ENCODE results near the gene GPR32. TPM values are rescaled to one million over a fixed set of nuclear protein-coding genes. Genes with fewer than 3 reads are reported as not detected.
"Not testable (repeated sequence)": the region's sequence is repeated elsewhere in the genome, so short reads cannot be mapped to it uniquely, and the experiment has no call there.

GPR32 gene
- total and polyA plus RNA-seq, 2 donors (not counting 1 experiment from before 2014, with no cell fraction given): not detected

DNA sequence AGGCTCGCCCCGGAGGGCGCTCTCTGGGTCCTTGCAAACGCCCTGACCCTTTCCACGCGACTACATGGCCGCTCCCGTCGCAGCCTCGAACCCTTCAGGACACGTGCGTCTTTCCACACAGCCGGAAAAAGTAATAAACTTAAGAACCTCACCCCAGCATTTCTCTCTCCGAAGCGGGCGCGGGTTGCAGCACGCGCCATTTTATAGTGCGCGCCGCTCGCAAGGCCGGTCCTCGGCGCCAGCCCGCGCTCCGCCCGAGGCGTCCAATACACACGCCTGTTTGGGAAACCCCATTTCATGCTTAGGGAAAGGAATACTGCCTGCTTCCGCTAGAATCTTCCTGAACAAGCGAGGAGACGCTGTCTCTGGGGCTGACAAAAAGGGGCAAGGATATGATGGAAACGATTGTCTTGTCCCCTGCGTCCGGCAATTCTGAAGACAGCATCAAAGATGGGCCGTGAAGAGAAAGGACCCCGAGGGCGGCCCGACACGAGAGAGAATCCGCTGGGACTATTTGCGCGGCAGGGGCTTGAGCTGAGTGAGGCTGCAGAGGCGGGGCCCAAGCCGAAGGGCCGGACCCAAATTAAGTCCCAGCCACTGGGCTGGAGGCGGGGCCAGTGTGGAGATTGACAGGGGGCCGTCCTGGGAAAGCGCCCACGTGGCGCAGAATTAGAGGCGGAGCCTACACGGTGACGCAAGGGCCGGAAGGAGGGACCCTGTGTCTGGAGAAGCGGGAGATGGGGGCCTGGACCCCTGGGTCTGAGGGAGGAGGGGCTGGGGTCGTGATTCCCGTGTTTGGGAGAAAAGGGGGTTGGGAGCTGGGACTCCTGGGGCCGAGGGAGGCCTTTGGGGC, 34.4 kb downstream of the GPR32 start:
- Histone ChIP-seq H3K9me3 (ENCODE audit: control extremely low read depth in 1 of 3, control insufficient read depth in 2 of 3, insufficient read depth in 1 of 3, low read length in 2 of 3) (no peaks in the 10 kb centered on the region), H3K4me1 (ENCODE audit: control insufficient read depth in 2 of 2, insufficient read depth in 2 of 2, low read length in 2 of 2) (peaks cover 18 to 24% of the 10 kb centered on the region in 2 donors), H3K36me3 (replicated peaks in 1 of 2; ENCODE audit: control extremely low read depth in 1 of 2, control insufficient read depth in 1 of 2, extremely low read depth in 1 of 2, insufficient read depth in 2 of 2, low read length in 1 of 2) (peaks cover 0 to 17% of the 10 kb centered on the region in 2 experiments), H3K9ac (ENCODE audit: low read length) (peak overlapping the region; percentile 89), H2AFZ (ENCODE audit: insufficient read depth, low read depth, low read length, poor library complexity, severe bottlenecking) (peak overlapping the region; percentile 82), H4K20me1 (ENCODE audit: control insufficient read depth, insufficient read depth, low read length, poor library complexity, severe bottlenecking) (no peaks in the 10 kb centered on the region), H3K79me2 (ENCODE audit: control insufficient read depth, insufficient read depth, low read length) (peaks cover 33% of the 10 kb centered on the region), H3K4me2 (replicated peaks; ENCODE audit: low read depth, low read length, poor library complexity, severe bottlenecking) (peak overlapping the region; percentile 87), H3K27ac (ENCODE audit: low read length in 2 of 2) (peak overlapping the region; percentile 99), H3K27me3 (replicated peaks in 1 of 4; ENCODE audit: control extremely low read depth in 1 of 4, control insufficient read depth in 3 of 4, insufficient read depth in 4 of 4, low read length in 3 of 4) (no peaks in the 10 kb centered on the region), H3K4me3 (ENCODE audit: control extremely low read depth in 1 of 5, extremely low read depth in 1 of 5, insufficient read depth in 1 of 5, low read depth in 2 of 5, low read length in 4 of 5) (peak overlapping the region; percentile 80 to 98 (median 88))
- WGBS (ENCODE audit: insufficient coverage): under 1% methylated on average over 62 of the region's 62 CpGs
- intact Hi-C loops (cut with micrococcal nuclease): loop anchor here (1.0 to 10.0 kb wide), 7 partner anchors 14 to 880 kb away; partner anchors contain the start of genes ATF5, JOSD2, NR1H2 and NUP62
- ChIA-PET CTCF (interaction anchor here (0.9 to 1.0 kb wide), 3 partner anchors 115 to 390 kb away, joined by 3 to 5 read pairs (median 3); no protein-coding TSS in a partner anchor), POLR2A (interaction anchor here (0.5 to 1.6 kb wide), 10 partner anchors 11 to 293 kb away, joined by 3 to 11 read pairs (median 3); partner anchors contain the start of gene JOSD2)
- no peaks in the 10 kb centered on the region for H3K9me3 Mint-ChIP-seq (ENCODE audit: insufficient read depth)
- TF ChIP-seq, protein P1, sequence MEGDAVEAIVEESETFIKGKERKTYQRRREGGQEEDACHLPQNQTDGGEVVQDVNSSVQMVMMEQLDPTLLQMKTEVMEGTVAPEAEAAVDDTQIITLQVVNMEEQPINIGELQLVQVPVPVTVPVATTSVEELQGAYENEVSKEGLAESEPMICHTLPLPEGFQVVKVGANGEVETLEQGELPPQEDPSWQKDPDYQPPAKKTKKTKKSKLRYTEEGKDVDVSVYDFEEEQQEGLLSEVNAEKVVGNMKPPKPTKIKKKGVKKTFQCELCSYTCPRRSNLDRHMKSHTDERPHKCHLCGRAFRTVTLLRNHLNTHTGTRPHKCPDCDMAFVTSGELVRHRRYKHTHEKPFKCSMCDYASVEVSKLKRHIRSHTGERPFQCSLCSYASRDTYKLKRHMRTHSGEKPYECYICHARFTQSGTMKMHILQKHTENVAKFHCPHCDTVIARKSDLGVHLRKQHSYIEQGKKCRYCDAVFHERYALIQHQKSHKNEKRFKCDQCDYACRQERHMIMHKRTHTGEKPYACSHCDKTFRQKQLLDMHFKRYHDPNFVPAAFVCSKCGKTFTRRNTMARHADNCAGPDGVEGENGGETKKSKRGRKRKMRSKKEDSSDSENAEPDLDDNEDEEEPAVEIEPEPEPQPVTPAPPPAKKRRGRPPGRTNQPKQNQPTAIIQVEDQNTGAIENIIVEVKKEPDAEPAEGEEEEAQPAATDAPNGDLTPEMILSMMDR (IDR thresholded peaks at IDR 0.05): no peak
- no peak for TF ChIP-seq EZH2 (IDR thresholded peaks at IDR 0.05; ENCODE audit: borderline replicate concordance, insufficient read depth, low read depth, low read length, poor library complexity, severe bottlenecking)
- peak; percentile 98 for ATAC-seq (ENCODE audit: low read depth)
- H3K4me3 Mint-ChIP-seq: peak overlapping the region; percentile 94
- H3K4me1 Mint-ChIP-seq: peaks cover 39% of the 10 kb centered on the region
- H3K27me3 Mint-ChIP-seq: no peaks in the 10 kb centered on the region
- peak; percentile 99 for DNase-seq
- H3K27ac Mint-ChIP-seq: peak overlapping the region; percentile 100

DNA sequence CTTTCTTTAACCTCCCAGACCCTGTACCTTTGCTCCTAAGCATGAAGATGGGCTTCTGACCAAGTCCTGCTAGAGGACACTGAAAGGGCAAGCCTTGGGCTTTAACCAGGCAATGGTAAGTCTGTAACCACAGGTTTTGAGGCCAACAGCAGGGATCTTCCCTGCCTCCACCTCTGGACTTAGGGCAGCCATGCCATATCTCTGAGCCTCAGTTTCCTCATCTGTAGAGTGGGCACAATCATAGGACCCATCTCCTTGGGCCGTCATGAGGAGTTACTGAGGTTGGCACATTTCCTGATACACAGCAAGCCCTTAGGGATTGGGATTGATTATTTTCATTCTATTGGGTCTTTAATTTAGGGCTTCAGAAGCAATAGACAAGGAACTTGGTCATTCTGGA, 38.6 kb downstream of the GPR32 start:
- CTCF ChIA-PET: no interaction called here
- no peak for ATAC-seq (ENCODE audit: low read depth)
- intact Hi-C loops (cut with micrococcal nuclease): loop anchor here (10.0 kb wide), 1 partner anchor 884 kb away; the partner anchor contains the start of genes ATF5 and NUP62

DNA sequence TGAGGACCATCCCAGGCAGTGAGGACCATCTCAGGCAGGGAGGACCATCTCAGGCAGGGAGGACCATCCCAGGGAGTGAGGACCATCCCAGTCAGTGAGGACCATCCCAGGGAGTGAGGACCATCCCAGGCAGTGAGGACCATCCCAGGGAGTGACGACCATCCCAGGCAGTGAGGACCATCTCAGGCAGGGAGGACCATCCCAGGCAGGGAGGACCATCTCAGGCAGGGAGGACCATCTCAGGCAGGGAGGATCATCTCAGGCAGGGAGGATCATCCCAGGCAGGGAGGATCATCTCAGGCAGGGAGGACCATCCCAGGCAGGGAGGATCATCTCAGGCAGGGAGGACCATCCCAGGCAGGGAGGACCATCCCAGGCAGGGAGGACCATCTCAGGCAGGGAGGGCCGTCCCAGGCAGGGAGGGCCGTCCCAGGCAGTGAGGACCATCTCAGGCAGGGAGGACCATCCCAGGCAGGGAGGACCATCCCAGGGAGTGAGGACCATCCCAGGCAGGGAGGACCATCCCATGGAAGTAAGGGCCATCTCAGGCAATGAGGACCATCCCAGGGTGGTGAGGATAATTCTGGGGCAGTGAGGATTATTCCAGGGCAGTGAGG, 41.5 kb downstream of the GPR32 start:
- H3K27me3 Mint-ChIP-seq: peaks cover 23% of the 10 kb centered on the region
- H3K9ac ChIP-seq (ENCODE audit: low read length); H3K79me2 ChIP-seq (ENCODE audit: control insufficient read depth, insufficient read depth, low read length); H3K4me1 Mint-ChIP-seq; H3K36me3 ChIP-seq (replicated peaks in 1 of 2; ENCODE audit: control extremely low read depth in 1 of 2, control insufficient read depth in 1 of 2, extremely low read depth in 1 of 2, insufficient read depth in 2 of 2, low read length in 1 of 2); intact Hi-C loops (cut with micrococcal nuclease); H3K27me3 ChIP-seq (replicated peaks in 1 of 4; ENCODE audit: control extremely low read depth in 1 of 4, control insufficient read depth in 3 of 4, insufficient read depth in 4 of 4, low read length in 3 of 4); H4K20me1 ChIP-seq (ENCODE audit: control insufficient read depth, insufficient read depth, low read length, poor library complexity, severe bottlenecking); H3K4me2 ChIP-seq (replicated peaks; ENCODE audit: low read depth, low read length, poor library complexity, severe bottlenecking); H3K9me3 Mint-ChIP-seq (ENCODE audit: insufficient read depth); H3K4me3 ChIP-seq (ENCODE audit: control extremely low read depth in 1 of 5, extremely low read depth in 1 of 5, insufficient read depth in 1 of 5, low read depth in 2 of 5, low read length in 4 of 5); DNase-seq; H2AFZ ChIP-seq (ENCODE audit: insufficient read depth, low read depth, low read length, poor library complexity, severe bottlenecking); H3K27ac ChIP-seq (ENCODE audit: low read length in 2 of 2); H3K27ac Mint-ChIP-seq; H3K4me1 ChIP-seq (ENCODE audit: control insufficient read depth in 2 of 2, insufficient read depth in 2 of 2, low read length in 2 of 2); H3K4me3 Mint-ChIP-seq; ATAC-seq (ENCODE audit: low read depth); POLR2A ChIA-PET; CTCF ChIA-PET: not testable (repeated sequence)
- WGBS (ENCODE audit: insufficient coverage): 89% methylated on average over 3 of the region's 3 CpGs
- peaks cover 0 to 10% (median 0%) of the 10 kb centered on the region in 3 donors for H3K9me3 ChIP-seq (ENCODE audit: control extremely low read depth in 1 of 3, control insufficient read depth in 2 of 3, insufficient read depth in 1 of 3, low read length in 2 of 3)

More for the DNA sequence above, 38.6 kb downstream of the GPR32 start:
- Mint-ChIP-seq H3K27me3 (peaks cover 12% of the 10 kb centered on the region), H3K27ac (no peak overlapping the region), H3K4me3 (no peak overlapping the region), H3K4me1 (peaks cover 14% of the 10 kb centered on the region), H3K9me3 (ENCODE audit: insufficient read depth) (no peaks in the 10 kb centered on the region)
- POLR2A ChIA-PET: no interaction called here
- no peak for TF ChIP-seq EZH2 (IDR thresholded peaks at IDR 0.05; ENCODE audit: borderline replicate concordance, insufficient read depth, low read depth, low read length, poor library complexity, severe bottlenecking)
- H3K4me3 ChIP-seq (ENCODE audit: control extremely low read depth in 1 of 5, extremely low read depth in 1 of 5, insufficient read depth in 1 of 5, low read depth in 2 of 5, low read length in 4 of 5): no peak overlapping the region
- no peak overlapping the region for H3K9ac ChIP-seq (ENCODE audit: low read length)
- no peak overlapping the region for H2AFZ ChIP-seq (ENCODE audit: insufficient read depth, low read depth, low read length, poor library complexity, severe bottlenecking)
- H4K20me1 ChIP-seq (ENCODE audit: control insufficient read depth, insufficient read depth, low read length, poor library complexity, severe bottlenecking): no peaks in the 10 kb centered on the region
- WGBS (ENCODE audit: insufficient coverage): no CpG with 5 or more reads among the region's 1 CpG
- H3K4me1 ChIP-seq (ENCODE audit: control insufficient read depth in 2 of 2, insufficient read depth in 2 of 2, low read length in 2 of 2): peaks cover 5 to 10% of the 10 kb centered on the region in 2 donors
- no peak overlapping the region for H3K27ac ChIP-seq (ENCODE audit: low read length in 2 of 2)
- H3K79me2 ChIP-seq (ENCODE audit: control insufficient read depth, insufficient read depth, low read length): peaks cover 6% of the 10 kb centered on the region
- no peak for DNase-seq
- H3K27me3 ChIP-seq (replicated peaks in 1 of 4; ENCODE audit: control extremely low read depth in 1 of 4, control insufficient read depth in 3 of 4, insufficient read depth in 4 of 4, low read length in 3 of 4): no peaks in the 10 kb centered on the region
- H3K9me3 ChIP-seq (ENCODE audit: control extremely low read depth in 1 of 3, control insufficient read depth in 2 of 3, insufficient read depth in 1 of 3, low read length in 2 of 3): peaks cover 0 to 3% (median 0%) of the 10 kb centered on the region in 3 donors
- H3K4me2 ChIP-seq (replicated peaks; ENCODE audit: low read depth, low read length, poor library complexity, severe bottlenecking): no peak overlapping the region
- no peaks in the 10 kb centered on the region for H3K36me3 ChIP-seq (replicated peaks in 1 of 2; ENCODE audit: control extremely low read depth in 1 of 2, control insufficient read depth in 1 of 2, extremely low read depth in 1 of 2, insufficient read depth in 2 of 2, low read length in 1 of 2)
